ENCODE results near the gene HNRNPM. TPM values are rescaled to one million over a fixed set of nuclear protein-coding genes. Genes with fewer than 3 reads are reported as not detected.

Gene HNRNPM
- total and polyA plus RNA-seq, 9 donors, result 88.2 to 285 (median 180) TPM

DNA sequence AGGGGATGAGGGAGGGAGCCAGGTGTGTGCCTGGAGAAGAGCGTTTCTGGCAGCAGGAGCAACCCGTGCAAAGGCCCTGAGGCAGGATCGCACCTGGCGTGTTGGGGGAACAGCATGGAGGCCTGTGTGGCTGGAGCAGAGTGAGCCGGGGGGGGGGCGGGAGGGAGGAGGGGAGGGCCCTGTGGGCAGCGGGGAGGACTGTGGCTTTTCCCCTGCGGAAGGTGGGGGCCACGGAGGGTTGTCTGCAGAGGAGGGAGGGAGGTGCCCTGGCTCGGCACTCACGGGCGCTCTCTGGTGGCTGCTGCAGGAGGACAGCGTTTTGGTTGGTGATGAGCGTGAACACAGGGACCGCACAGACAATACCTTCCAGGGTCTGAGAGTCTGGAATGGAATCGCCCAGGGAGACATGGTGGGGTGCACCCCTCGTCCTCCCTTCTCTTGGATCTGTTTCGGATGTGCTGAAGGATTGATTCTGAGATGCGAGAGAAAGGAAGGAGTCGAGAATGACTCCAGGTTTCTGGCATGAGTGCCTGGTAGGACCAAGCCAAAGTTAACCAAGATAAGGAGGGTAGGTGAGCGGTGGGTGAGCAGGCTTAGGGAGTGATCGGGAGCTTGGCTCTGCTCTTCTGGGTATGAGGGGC lies 48.1 kb upstream of the HNRNPM start:
- no peak for TF ChIP-seq EP300 (IDR thresholded peaks at IDR 0.05)
- TF ChIP-seq, protein P1, sequence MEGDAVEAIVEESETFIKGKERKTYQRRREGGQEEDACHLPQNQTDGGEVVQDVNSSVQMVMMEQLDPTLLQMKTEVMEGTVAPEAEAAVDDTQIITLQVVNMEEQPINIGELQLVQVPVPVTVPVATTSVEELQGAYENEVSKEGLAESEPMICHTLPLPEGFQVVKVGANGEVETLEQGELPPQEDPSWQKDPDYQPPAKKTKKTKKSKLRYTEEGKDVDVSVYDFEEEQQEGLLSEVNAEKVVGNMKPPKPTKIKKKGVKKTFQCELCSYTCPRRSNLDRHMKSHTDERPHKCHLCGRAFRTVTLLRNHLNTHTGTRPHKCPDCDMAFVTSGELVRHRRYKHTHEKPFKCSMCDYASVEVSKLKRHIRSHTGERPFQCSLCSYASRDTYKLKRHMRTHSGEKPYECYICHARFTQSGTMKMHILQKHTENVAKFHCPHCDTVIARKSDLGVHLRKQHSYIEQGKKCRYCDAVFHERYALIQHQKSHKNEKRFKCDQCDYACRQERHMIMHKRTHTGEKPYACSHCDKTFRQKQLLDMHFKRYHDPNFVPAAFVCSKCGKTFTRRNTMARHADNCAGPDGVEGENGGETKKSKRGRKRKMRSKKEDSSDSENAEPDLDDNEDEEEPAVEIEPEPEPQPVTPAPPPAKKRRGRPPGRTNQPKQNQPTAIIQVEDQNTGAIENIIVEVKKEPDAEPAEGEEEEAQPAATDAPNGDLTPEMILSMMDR (IDR thresholded peaks at IDR 0.05), result peak; percentile 10 to 43 (median 18)
- Histone ChIP-seq H3K4me3 (no peak overlapping the region), H3K36me3 (no peaks in the 10 kb centered on the region), H3K4me1 (ENCODE audit: insufficient read depth) (peaks cover 22% of the 10 kb centered on the region), H3K27ac (peak overlapping the region in 1 of 2 donors; percentile 31), H3K9me3 (no peaks in the 10 kb centered on the region), H3K27me3 (no peaks in the 10 kb centered on the region)
- peak; percentile 54 to 75 (median 67) for DNase-seq
- intact Hi-C loops (cut with DNase I), result loop anchor here in 3 of 4 donors (2.0 to 5.0 kb wide), 3 partner anchors 42 to 906 kb away; no protein-coding TSS in a partner anchor
- 33 to 47% (median 36%) methylated on average over 21 to 22 of the region's 22 CpGs for WGBS, 3 donors

DNA sequence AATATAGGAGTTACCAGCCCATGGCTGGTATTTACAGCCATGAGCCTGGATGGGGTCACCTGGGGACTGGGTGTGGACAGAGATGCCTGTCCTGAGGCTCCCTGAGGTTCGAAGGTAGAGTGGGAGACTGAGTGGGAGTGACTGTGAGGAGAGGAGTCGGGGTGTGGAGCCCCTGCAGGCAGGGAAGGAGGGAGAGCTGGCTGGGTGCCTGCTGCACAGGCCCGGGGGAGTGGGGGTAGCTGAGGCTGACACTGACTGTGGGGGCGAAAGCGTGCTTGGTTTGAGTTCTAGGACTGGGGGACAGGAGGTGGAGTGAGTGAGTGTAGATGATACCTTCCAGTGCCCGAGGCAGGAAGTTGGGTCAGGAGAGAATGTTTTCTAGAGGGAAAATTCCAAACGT lies 47.5 kb upstream of the HNRNPM start:
- intact Hi-C loops (cut with DNase I), result loop anchor here in 3 of 4 donors (2.0 to 5.0 kb wide), 3 partner anchors 42 to 905 kb away; no protein-coding TSS in a partner anchor
- H3K27ac ChIP-seq, result peak overlapping the region in 1 of 2 donors; percentile 31
- no peak for TF ChIP-seq EP300 (IDR thresholded peaks at IDR 0.05)
- TF ChIP-seq, protein P1 (IDR thresholded peaks at IDR 0.05), result no peak
- TF ChIP-seq POLR2A (IDR thresholded peaks at IDR 0.05), result no peak
- WGBS, 3 donors, result 17 to 18% (median 17%) methylated on average over 7 of the region's 7 CpGs
- H3K4me1 ChIP-seq (ENCODE audit: insufficient read depth), result peaks cover 18% of the 10 kb centered on the region
- H3K9me3 ChIP-seq, result no peaks in the 10 kb centered on the region
- H3K4me3 ChIP-seq, result no peak overlapping the region
- H3K36me3 ChIP-seq, result no peaks in the 10 kb centered on the region
- DNase-seq, result peak in 1 of 5 donors; percentile 46
- no peaks in the 10 kb centered on the region for H3K27me3 ChIP-seq

DNA sequence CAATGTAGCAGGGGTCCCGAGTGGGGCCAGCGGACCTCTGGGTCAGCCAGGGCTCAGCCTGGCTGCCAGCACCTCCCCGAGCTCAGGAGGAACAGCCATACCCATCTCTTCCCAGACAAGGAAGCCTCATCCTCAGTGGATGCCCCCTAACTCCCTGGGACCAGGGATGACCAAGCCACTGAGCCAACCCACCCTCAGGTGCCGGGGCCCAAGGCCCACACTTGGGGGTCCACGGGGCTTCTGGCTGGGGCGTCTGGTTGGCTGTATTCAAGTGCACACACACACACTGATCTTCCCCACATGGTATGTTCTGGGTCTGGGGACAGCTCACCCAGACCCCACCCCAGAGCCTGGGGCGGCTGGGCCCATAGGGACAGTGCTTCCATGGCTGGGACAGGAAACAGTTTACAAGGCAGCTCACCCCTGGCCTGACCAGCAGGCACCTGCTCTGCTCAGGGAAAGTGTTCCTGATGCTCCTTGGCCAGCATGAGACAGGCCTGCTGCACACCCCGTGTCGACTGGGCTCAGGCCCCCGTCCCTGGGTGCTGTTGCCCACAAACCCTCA lies 46.9 kb upstream of the HNRNPM start:
- no peak for DNase-seq
- Histone ChIP-seq H3K27me3 (no peaks in the 10 kb centered on the region), H3K27ac (no peak overlapping the region), H3K9me3 (no peaks in the 10 kb centered on the region), H3K36me3 (no peaks in the 10 kb centered on the region), H3K4me3 (no peak overlapping the region), H3K4me1 (ENCODE audit: insufficient read depth) (peaks cover 18% of the 10 kb centered on the region)
- intact Hi-C loops (cut with DNase I), result loop anchor here in 3 of 4 donors (2.0 to 5.0 kb wide), 3 partner anchors 43 to 904 kb away; no protein-coding TSS in a partner anchor
- no peak for TF ChIP-seq EP300 (IDR thresholded peaks at IDR 0.05)
- no peak for TF ChIP-seq POLR2A (IDR thresholded peaks at IDR 0.05)
- TF ChIP-seq, protein P1 (IDR thresholded peaks at IDR 0.05), result no peak
- WGBS, 3 donors, result 67 to 72% (median 68%) methylated on average over 9 to 10 of the region's 10 CpGs

DNA sequence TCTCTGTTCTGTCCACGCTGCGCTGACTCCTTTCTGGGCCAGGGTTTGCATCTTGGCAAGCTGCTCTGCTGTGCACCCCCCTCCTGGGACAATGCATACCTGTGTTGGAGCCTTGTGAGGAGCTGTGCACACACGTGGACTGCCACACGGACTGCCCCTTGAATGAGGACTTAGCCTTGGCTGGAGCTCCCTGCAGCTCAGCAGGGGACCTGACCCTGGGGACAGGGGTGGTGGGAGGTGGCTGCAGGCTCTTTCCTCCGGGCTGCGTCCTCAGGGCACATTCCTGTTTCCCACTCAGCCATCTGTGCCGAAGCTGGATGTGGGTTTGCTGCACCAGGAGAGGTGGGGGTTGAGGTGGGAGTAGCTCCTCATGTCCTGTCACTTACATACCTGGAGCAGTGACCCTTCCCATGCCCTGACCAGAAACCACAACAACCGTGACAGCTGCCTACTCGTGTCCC lies 46.4 kb upstream of the HNRNPM start:
- intact Hi-C loops (cut with DNase I), result loop anchor here in 2 of 4 donors (5.0 kb wide), 2 partner anchors 46 to 904 kb away; no protein-coding TSS in a partner anchor
- H3K27ac ChIP-seq, result no peak overlapping the region

More for the DNA sequence above, 46.4 kb upstream of the HNRNPM start:
- DNase-seq, result no peak
- Histone ChIP-seq H3K36me3 (no peaks in the 10 kb centered on the region), H3K4me3 (no peak overlapping the region), H3K9me3 (no peaks in the 10 kb centered on the region), H3K4me1 (ENCODE audit: insufficient read depth) (peaks cover 16% of the 10 kb centered on the region), H3K27me3 (no peaks in the 10 kb centered on the region)
- TF ChIP-seq, protein P1 (IDR thresholded peaks at IDR 0.05), result no peak
- TF ChIP-seq EP300 (IDR thresholded peaks at IDR 0.05) (no peak), POLR2A (IDR thresholded peaks at IDR 0.05) (no peak)
- 55 to 58% (median 57%) methylated on average over 9 of the region's 9 CpGs for WGBS, 3 donors

All from ovary (tissue), 9 donors.